ENCODE results near the gene COPA. TPM values are rescaled to one million over a fixed set of nuclear protein-coding genes. Genes with fewer than 3 reads are reported as not detected.

The COPA gene
- total RNA-seq, 1 experiment from 2014 or later, result 144 TPM

Other genes starting within 250 kb of the COPA start
- gene IGSF8, start 244.6 kb downstream of the COPA start, total RNA-seq (2014; rRNA removed; shearing (Covaris generic); ENCODE audit: low replicate concordance), result 18.0 and 20.2 TPM in 2 replicates
- gene ATP1A2, start 227.5 kb downstream of the COPA start, total RNA-seq (2014; rRNA removed; shearing (Covaris generic); ENCODE audit: low replicate concordance), result not detected in 2 replicates
- gene ATP1A4, start 191.6 kb downstream of the COPA start, total RNA-seq (2014; rRNA removed; shearing (Covaris generic); ENCODE audit: low replicate concordance), result not detected in 2 replicates
- not detected in 2 replicates for gene CASQ1, start 152.7 kb downstream of the COPA start, total RNA-seq (2014; rRNA removed; shearing (Covaris generic); ENCODE audit: low replicate concordance)
- gene PEA15, start 137.9 kb downstream of the COPA start, total RNA-seq (2014; rRNA removed; shearing (Covaris generic); ENCODE audit: low replicate concordance), result 243 and 355 TPM in 2 replicates
- gene DCAF8, start 80.7 kb downstream of the COPA start, total RNA-seq (2014; rRNA removed; shearing (Covaris generic); ENCODE audit: low replicate concordance), result 46.3 and 71.9 TPM in 2 replicates
- 23.7 and 27.2 TPM in 2 replicates for gene PEX19, start 58.1 kb downstream of the COPA start, total RNA-seq (2014; rRNA removed; shearing (Covaris generic); ENCODE audit: low replicate concordance)
- gene NCSTN, start 133 bp upstream of the COPA start, total RNA-seq (2014; rRNA removed; shearing (Covaris generic); ENCODE audit: low replicate concordance), result 31.5 and 50.6 TPM in 2 replicates
- gene NHLH1, start 23.8 kb upstream of the COPA start, total RNA-seq (2014; rRNA removed; shearing (Covaris generic); ENCODE audit: low replicate concordance), result not detected in 2 replicates
- not detected in 2 replicates for gene VANGL2, start 57.3 kb upstream of the COPA start, total RNA-seq (2014; rRNA removed; shearing (Covaris generic); ENCODE audit: low replicate concordance)
- gene SLAMF6, start 180.0 kb upstream of the COPA start, total RNA-seq (2014; rRNA removed; shearing (Covaris generic); ENCODE audit: low replicate concordance), result not detected in 2 replicates
- not detected in 2 replicates for gene CD84, start 236.2 kb upstream of the COPA start, total RNA-seq (2014; rRNA removed; shearing (Covaris generic); ENCODE audit: low replicate concordance)

Measured in MG63 (cell line).